IgD-negative memory B cell (primary cell): ENCODE data around the gene BST2. TPM values are rescaled to one million over a fixed set of nuclear protein-coding genes. Genes with fewer than 3 reads are reported as not detected.

Source experiments
- polyA plus RNA-seq: library from polyadenylated mRNA; unstranded; fragments of 300-500 nt; fragmentation: Illumina TruSeq; gene quantifications from one replicate; pipeline ENCODE4 v1.2.3, GENCODE V29; 2021

BST2 gene
- polyA plus RNA-seq, 1 donor from 2014 or later, result 162 TPM

Other genes with a start within 250 kb of the BST2 start
- 52.5 TPM for gene USE1, start 190.3 kb downstream of the BST2 start, polyA plus RNA-seq
- 46.0 TPM for gene OCEL1, start 179.4 kb downstream of the BST2 start, polyA plus RNA-seq
- gene NR2F6, start 159.7 kb downstream of the BST2 start, polyA plus RNA-seq, result 1.3 TPM
- not detected for gene USHBP1, start 140.9 kb downstream of the BST2 start, polyA plus RNA-seq
- gene BABAM1, start 138.2 kb downstream of the BST2 start, polyA plus RNA-seq, result 115 TPM
- gene ANKLE1, start 123.7 kb downstream of the BST2 start, polyA plus RNA-seq, result 6.1 TPM
- 8.5 TPM for gene ABHD8, start 102.2 kb downstream of the BST2 start, polyA plus RNA-seq
- gene MRPL34, start 99.8 kb downstream of the BST2 start, polyA plus RNA-seq, result 218 TPM
- gene DDA1, start 96.1 kb downstream of the BST2 start, polyA plus RNA-seq, result 38.6 TPM
- gene ANO8, start 70.8 kb downstream of the BST2 start, polyA plus RNA-seq, result not detected
- 11.1 TPM for gene GTPBP3, start 68.1 kb downstream of the BST2 start, polyA plus RNA-seq
- not detected for gene PLVAP, start 28.3 kb downstream of the BST2 start, polyA plus RNA-seq
- not detected for gene CCDC194, start 11.4 kb downstream of the BST2 start, polyA plus RNA-seq
- 22.2 TPM for gene MVB12A, start 14.4 kb upstream of the BST2 start, polyA plus RNA-seq
- not detected for gene TMEM221, start 43.0 kb upstream of the BST2 start, polyA plus RNA-seq
- not detected for gene NXNL1, start 55.3 kb upstream of the BST2 start, polyA plus RNA-seq
- 4.5 TPM for gene SLC27A1, start 64.9 kb upstream of the BST2 start, polyA plus RNA-seq
- gene PGLS, start 106.0 kb upstream of the BST2 start, polyA plus RNA-seq, result 106 TPM
- gene COLGALT1, start 150.0 kb upstream of the BST2 start, polyA plus RNA-seq, result 11.5 TPM